Fibroblast of lung (primary cell): ENCODE results near the gene CSNK2B. TPM values are rescaled to one million over a fixed set of nuclear protein-coding genes. Genes with fewer than 3 reads are reported as not detected.

ENCODE experiments used
- DNase-seq, 2 donors: peaks; one replicate each; pipeline versions ENCODE4 v3.0.0 to v3.0.0-alpha.2; 2010; ENCODE audit warnings: low read depth in 2 of 2
- H2AFZ ChIP-seq: 2 replicates; pipeline ENCODE4 v1.5.1; 2012; ENCODE audit warnings: low read length, control low read depth, inconsistent platforms
- H3K27ac ChIP-seq: 2 replicates; pipeline ENCODE4 v1.5.1; 2011; ENCODE audit warnings: low read length, control low read depth; ENCODE audit not compliant: insufficient read depth
- H3K27me3 ChIP-seq: 2 replicates; pipeline ENCODE4 v1.5.1; 2011; ENCODE audit warnings: mild to moderate bottlenecking, low read length; ENCODE audit not compliant: control insufficient read depth, insufficient read depth
- H3K36me3 ChIP-seq: 2 replicates; pipeline ENCODE4 v1.5.1; 2011; ENCODE audit warnings: low read length; ENCODE audit not compliant: control insufficient read depth, insufficient read depth
- H3K4me1 ChIP-seq: 2 replicates; pipeline ENCODE4 v1.5.1; 2011; ENCODE audit warnings: low read length; ENCODE audit not compliant: control insufficient read depth, insufficient read depth; ENCODE audit errors: extremely low read depth
- H3K4me2 ChIP-seq: 2 replicates; pipeline ENCODE4 v1.5.1; 2011; ENCODE audit warnings: low read length, control low read depth; ENCODE audit not compliant: insufficient read depth; ENCODE audit errors: extremely low read depth
- H3K4me3 ChIP-seq, 4 experiments: fragments of 200-600 bp in 1 of 4; sonication (generic) in 1 of 4; replicated peaks in 1 of 4; 2 replicates each; pipeline ENCODE4 v1.5.1; 2011 to 2016; ENCODE audit warnings: low read length in 4 of 4, low read depth in 3 of 4, mild to moderate bottlenecking in 3 of 4, control low read depth in 2 of 4, inconsistent platforms in 1 of 4, mixed read lengths in 1 of 4; ENCODE audit not compliant: insufficient read depth in 1 of 4; ENCODE audit errors: control extremely low read depth in 1 of 4
- H3K79me2 ChIP-seq: 2 replicates; pipeline ENCODE4 v1.5.1; 2012; ENCODE audit warnings: mild to moderate bottlenecking, low read length, inconsistent platforms; ENCODE audit not compliant: control insufficient read depth, insufficient read depth
- H3K9ac ChIP-seq: 2 replicates; pipeline ENCODE4 v1.5.1; 2011; ENCODE audit warnings: mild to moderate bottlenecking, low read length, control low read depth; ENCODE audit not compliant: insufficient read depth
- H3K9me3 ChIP-seq: 2 replicates; pipeline ENCODE4 v1.5.1; 2012; ENCODE audit warnings: low read depth, low read length; ENCODE audit not compliant: control insufficient read depth, insufficient read depth
- H4K20me1 ChIP-seq: 2 replicates; pipeline ENCODE4 v1.5.1; 2011; ENCODE audit warnings: low read length; ENCODE audit not compliant: control insufficient read depth, insufficient read depth; ENCODE audit errors: extremely low read depth
- EZH2 ChIP-seq: IDR thresholded peaks from 2 replicates; pipeline ENCODE4 v1.5.1; 2012; ENCODE audit warnings: low read length, control low read depth, mild to moderate bottlenecking; ENCODE audit errors: missing control alignments
- polyA plus RNA-seq, 2 donors: library from polyadenylated mRNA; depleted of rRNA in 1 of 2; stranded (reverse) in 1 of 2; unstranded in 1 of 2; fragments of >200 nt; gene quantifications; 2 replicates each; pipeline ENCODE4 v1.2.1, GENCODE V29; 2011 to 2012; ENCODE audit warnings: missing spikeins in 1 of 2
- total RNA-seq: library from RNA; depleted of rRNA; stranded (reverse); fragments of >200 nt; gene quantifications from 2 replicates; pipeline ENCODE4 v1.2.1, GENCODE V29; 2014
- TF ChIP-seq, protein P1 (sequence below), 2 donors: IDR thresholded peaks in 1 of 2; conservative IDR thresholded peaks in 1 of 2; 1 replicate in 1 of 2; 2 replicates in 1 of 2; pipeline ENCODE4 v1.5.1; 2011 to 2012; ENCODE audit warnings: low read length in 2 of 2, control low read depth in 1 of 2, inconsistent platforms in 1 of 2, low read depth in 1 of 2, mild to moderate bottlenecking in 1 of 2

CSNK2B gene
- total and polyA plus RNA-seq, 2 donors (not counting 1 experiment from before 2014, with no cell fraction given) = 67.2 to 84.9 TPM

DNA sequence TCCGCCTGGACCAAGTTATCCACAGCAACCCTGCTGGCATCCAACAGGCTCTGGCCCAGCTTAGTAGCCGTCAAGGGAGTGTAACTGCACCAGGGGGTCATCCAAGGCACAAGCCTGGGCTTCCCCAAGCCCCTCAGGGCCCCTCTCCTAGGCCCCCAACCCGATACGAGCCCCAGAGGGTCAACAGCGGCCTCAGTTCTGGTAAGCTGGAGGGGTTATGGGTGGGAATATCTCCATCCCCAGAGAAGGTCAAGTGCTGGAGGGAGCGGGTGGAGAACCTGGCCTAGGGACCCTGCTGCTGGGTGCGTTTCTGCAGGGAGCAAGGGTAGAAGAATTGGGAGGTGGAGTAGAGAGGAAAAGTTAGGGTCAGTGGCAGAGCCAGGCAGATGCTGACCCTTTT lies 32.4 kb upstream of the CSNK2B start:
- Histone ChIP-seq H3K27me3 (no peaks in the 10 kb centered on the region), H3K9ac (no peak overlapping the region), H3K36me3 (peaks cover 59% of the 10 kb centered on the region), H3K27ac (no peak overlapping the region), H3K4me1 (peaks cover 2% of the 10 kb centered on the region), H2AFZ (no peak overlapping the region), H3K9me3 (no peaks in the 10 kb centered on the region), H3K4me2 (no peak overlapping the region), H4K20me1 (no peaks in the 10 kb centered on the region), H3K4me3 (no peak overlapping the region), H3K79me2 (peaks cover 11% of the 10 kb centered on the region)
- TF ChIP-seq, protein P1, sequence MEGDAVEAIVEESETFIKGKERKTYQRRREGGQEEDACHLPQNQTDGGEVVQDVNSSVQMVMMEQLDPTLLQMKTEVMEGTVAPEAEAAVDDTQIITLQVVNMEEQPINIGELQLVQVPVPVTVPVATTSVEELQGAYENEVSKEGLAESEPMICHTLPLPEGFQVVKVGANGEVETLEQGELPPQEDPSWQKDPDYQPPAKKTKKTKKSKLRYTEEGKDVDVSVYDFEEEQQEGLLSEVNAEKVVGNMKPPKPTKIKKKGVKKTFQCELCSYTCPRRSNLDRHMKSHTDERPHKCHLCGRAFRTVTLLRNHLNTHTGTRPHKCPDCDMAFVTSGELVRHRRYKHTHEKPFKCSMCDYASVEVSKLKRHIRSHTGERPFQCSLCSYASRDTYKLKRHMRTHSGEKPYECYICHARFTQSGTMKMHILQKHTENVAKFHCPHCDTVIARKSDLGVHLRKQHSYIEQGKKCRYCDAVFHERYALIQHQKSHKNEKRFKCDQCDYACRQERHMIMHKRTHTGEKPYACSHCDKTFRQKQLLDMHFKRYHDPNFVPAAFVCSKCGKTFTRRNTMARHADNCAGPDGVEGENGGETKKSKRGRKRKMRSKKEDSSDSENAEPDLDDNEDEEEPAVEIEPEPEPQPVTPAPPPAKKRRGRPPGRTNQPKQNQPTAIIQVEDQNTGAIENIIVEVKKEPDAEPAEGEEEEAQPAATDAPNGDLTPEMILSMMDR (conservative IDR thresholded peaks at IDR 0.05 in 1 of 2, IDR thresholded peaks at IDR 0.05 in 1 of 2; ENCODE audit: low read depth in 1 of 2, low read length in 2 of 2) = no peak
- TF ChIP-seq EZH2 = no peak
- no peak for DNase-seq

GRCh38 chr6:31634131-31634530 lies 31.7 kb upstream of the CSNK2B start:
- DNase-seq = no peak
- Histone ChIP-seq H3K4me1 (peaks cover 2% of the 10 kb centered on the region), H3K9me3 (no peaks in the 10 kb centered on the region), H2AFZ (no peak overlapping the region), H3K27ac (no peak overlapping the region), H3K4me3 (no peak overlapping the region), H4K20me1 (no peaks in the 10 kb centered on the region), H3K27me3 (no peaks in the 10 kb centered on the region), H3K9ac (no peak overlapping the region), H3K79me2 (peaks cover 11% of the 10 kb centered on the region), H3K36me3 (peaks cover 57% of the 10 kb centered on the region), H3K4me2 (no peak overlapping the region)
- TF ChIP-seq EZH2 = no peak

DNA sequence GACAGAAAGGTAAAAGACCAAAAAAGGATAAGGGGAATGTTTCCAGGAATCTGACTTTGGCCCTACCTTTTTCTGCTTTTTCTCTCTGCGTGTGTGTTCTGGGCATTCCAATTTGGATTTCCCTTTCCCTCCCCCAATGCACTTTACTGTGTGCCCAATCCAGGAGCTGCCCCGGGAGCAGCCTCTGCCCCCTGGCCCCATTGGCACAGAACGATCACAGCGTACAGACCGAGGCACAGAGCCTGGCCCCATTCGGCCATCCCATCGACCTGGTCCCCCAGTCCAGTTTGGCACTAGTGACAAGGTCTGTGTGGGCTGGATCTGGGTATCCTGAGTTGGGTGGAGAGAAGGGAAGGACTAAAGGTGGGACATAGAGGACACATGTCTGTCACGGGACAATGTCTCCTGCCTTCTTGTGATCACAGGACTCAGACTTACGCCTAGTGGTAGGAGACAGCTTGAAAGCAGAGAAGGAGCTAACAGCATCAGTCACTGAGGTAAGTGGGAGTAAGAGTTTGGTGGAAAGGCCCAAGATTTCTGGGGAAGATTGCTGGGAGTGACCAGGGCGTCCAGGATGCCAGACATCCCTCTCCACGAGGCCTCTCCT lies 30.8 kb upstream of the CSNK2B start:
- no peak for DNase-seq
- no peak overlapping the region for H3K4me2 ChIP-seq
- no peak overlapping the region for H3K9ac ChIP-seq
- peaks cover 9% of the 10 kb centered on the region for H3K79me2 ChIP-seq
- H3K27ac ChIP-seq = no peak overlapping the region
- H3K4me3 ChIP-seq = no peak overlapping the region
- H2AFZ ChIP-seq = no peak overlapping the region
- H3K9me3 ChIP-seq = no peaks in the 10 kb centered on the region
- peaks cover 50% of the 10 kb centered on the region for H3K36me3 ChIP-seq
- H3K4me1 ChIP-seq = peaks cover 2% of the 10 kb centered on the region
- no peaks in the 10 kb centered on the region for H3K27me3 ChIP-seq
- no peak for TF ChIP-seq EZH2
- TF ChIP-seq, protein P1 (conservative IDR thresholded peaks at IDR 0.05 in 1 of 2, IDR thresholded peaks at IDR 0.05 in 1 of 2; ENCODE audit: low read depth in 1 of 2, low read length in 2 of 2) = no peak
- no peaks in the 10 kb centered on the region for H4K20me1 ChIP-seq
